Small intestine (tissue), 7 donors: ENCODE data around the gene FYCO1. TPM values are rescaled to one million over a fixed set of nuclear protein-coding genes. Genes with fewer than 3 reads are reported as not detected.

ENCODE experiments used
- DNase-seq, 2 donors: peaks; one replicate each; pipeline versions ENCODE4 v3.0.0 to v3.0.0-alpha.2; 2013
- FAIRE-seq: peaks from 2 replicates; lab custom pipeline; 2012; peaks lifted over from hg19 to GRCh38; lab: Jason Lieb, UNC
- H3K27ac ChIP-seq, 3 donors: one replicate each; pipeline ENCODE4 v1.5.1; 2013; ENCODE audit warnings: low read length in 2 of 3, mild to moderate bottlenecking in 2 of 3, control low read depth in 1 of 3, inconsistent platforms in 1 of 3, low read depth in 1 of 3, moderate library complexity in 1 of 3
- H3K27me3 ChIP-seq, 3 donors: one replicate each; pipeline ENCODE4 v1.6.1; 2013; ENCODE audit warnings: low read length in 3 of 3, inconsistent platforms in 1 of 3; ENCODE audit not compliant: control insufficient read depth in 3 of 3, insufficient read depth in 3 of 3
- H3K36me3 ChIP-seq, 3 donors: one replicate each; pipeline ENCODE4 v1.6.1; 2013; ENCODE audit warnings: low read length in 3 of 3, inconsistent platforms in 1 of 3, low read depth in 1 of 3, mild to moderate bottlenecking in 1 of 3, moderate library complexity in 1 of 3; ENCODE audit not compliant: control insufficient read depth in 3 of 3, insufficient read depth in 2 of 3
- H3K4me1 ChIP-seq, 3 donors: one replicate each; pipeline ENCODE4 v1.6.1; 2013; ENCODE audit warnings: low read length in 2 of 3, inconsistent platforms in 1 of 3, low read depth in 1 of 3, mild to moderate bottlenecking in 1 of 3, moderate library complexity in 1 of 3; ENCODE audit not compliant: control insufficient read depth in 3 of 3, insufficient read depth in 2 of 3
- H3K4me3 ChIP-seq, 3 donors: one replicate each; pipeline ENCODE4 v1.5.1; 2013; ENCODE audit warnings: low read length in 3 of 3, control low read depth in 1 of 3, inconsistent platforms in 1 of 3, low read depth in 1 of 3, mild to moderate bottlenecking in 1 of 3, moderate library complexity in 1 of 3
- H3K9me3 ChIP-seq, 2 donors: one replicate each; pipeline ENCODE4 v1.6.1; 2013; ENCODE audit warnings: low read depth in 1 of 2, low read length in 1 of 2; ENCODE audit not compliant: control insufficient read depth in 2 of 2, insufficient read depth in 1 of 2
- WGBS, 3 donors: extraction: QIAGEN DNeasy Blood & Tissue Kit; methylation state at CpG; one replicate each; pipeline ENCODE4 v1.1.7; 2013; 5-methylcytosine and 5-hydroxymethylcytosine counted together
- polyA plus RNA-seq, 4 donors: library from polyadenylated mRNA; stranded (reverse) in 3 of 4; unstranded in 1 of 4; fragments of 200-250 nt in 3 of 4; fragments of 120-200 nt in 1 of 4; gene quantifications; one replicate each; pipeline versions ENCODE4 v1.2.1 to v1.2.3, GENCODE V29; 2013
- donor health status: healthy with polysubstance abuse.
- donor health status: control.
- donor health status: control.
- donor health status: Bipolar disorder and iron deficiency.
- donor health status: healthy.

The FYCO1 gene
- polyA plus RNA-seq, 4 donors, result 6.5 to 21.1 (median 9.0) TPM

DNA sequence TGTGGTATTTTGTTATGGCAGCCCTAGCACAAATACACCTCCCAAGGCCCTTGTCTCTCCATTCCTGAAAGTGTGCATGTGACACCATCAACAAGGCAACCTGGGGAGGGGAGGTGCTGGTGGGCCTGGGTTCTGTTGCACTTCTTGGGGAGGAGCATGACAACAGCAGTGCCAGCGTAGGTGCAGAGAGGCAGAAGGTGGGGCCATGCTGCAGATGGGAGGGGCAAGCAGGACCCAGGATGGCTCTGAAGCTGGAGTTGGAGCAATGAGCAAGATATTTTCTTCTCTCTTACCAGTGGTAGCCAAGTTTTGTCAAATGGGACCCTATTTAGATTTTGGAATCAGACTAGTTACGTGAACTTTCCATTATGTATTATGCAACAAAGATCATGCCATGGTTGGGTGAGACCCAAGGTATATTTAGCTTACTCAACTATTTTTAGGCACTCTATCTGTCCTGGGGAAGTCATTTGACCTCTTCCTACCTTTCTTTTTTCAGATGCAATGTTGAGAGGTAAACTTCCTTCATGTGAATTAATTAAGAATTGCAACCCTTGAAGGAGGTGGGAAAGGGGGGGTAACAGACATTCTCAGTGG, 3.4 kb downstream of the FYCO1 start:
- 70 to 93% (median 82%) methylated on average over 2 of the region's 2 CpGs for WGBS, 3 donors
- Histone ChIP-seq H3K9me3 (no peaks in the 10 kb centered on the region), H3K4me3 (no peak overlapping the region), H3K27ac (peak overlapping the region in 1 of 3 donors; percentile 72), H3K27me3 (no peaks in the 10 kb centered on the region), H3K4me1 (peaks cover 15 to 24% (median 23%) of the 10 kb centered on the region in 3 donors), H3K36me3 (peaks cover 0 to 2% (median 2%) of the 10 kb centered on the region in 3 donors)
- DNase-seq (no peak), FAIRE-seq (no peak)

- Histone ChIP-seq H3K9me3 (no peaks in the 10 kb centered on the region), H3K36me3 (peaks cover 0 to 2% (median 2%) of the 10 kb centered on the region in 3 donors), H3K4me1 (peaks cover 20 to 30% (median 28%) of the 10 kb centered on the region in 3 donors), H3K4me3 (no peak overlapping the region), H3K27me3 (no peaks in the 10 kb centered on the region), H3K27ac (peak overlapping the region in 2 of 3 donors; percentile 17 to 43)
- DNase-seq (no peak), FAIRE-seq (no peak)
- WGBS, 3 donors, result 75 to 78% (median 78%) methylated on average over 6 of the region's 6 CpGs
Observed at GRCh38 chr3:45991341-45991740, 4.3 kb downstream of the FYCO1 start.

DNA sequence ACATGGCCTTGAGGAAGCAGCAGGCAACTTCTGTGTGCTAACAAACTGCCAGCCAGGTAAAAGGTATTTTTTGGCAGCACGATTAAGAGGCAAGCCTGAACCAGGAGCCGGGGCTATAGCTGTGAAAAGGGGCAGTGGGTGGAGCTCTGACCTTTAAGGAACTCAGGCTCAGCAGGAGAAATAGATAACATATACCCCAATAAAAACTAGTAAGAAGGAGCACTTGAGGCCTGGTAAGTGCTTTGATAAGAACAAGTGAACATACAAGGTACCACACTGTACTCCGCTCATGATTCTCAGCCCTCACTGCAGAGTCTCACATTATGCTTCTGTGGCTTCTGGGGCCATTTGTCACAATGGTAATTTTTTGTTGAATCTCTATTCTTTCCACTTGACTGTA, 5.4 kb downstream of the FYCO1 start:
- 39 to 90% (median 51%) methylated on average over 3 of the region's 3 CpGs for WGBS, 3 donors
- Histone ChIP-seq H3K36me3 (peaks cover 0 to 6% (median 2%) of the 10 kb centered on the region in 3 donors), H3K9me3 (no peaks in the 10 kb centered on the region), H3K4me3 (no peak overlapping the region), H3K27ac (no peak overlapping the region), H3K27me3 (no peaks in the 10 kb centered on the region), H3K4me1 (peaks cover 23 to 39% (median 26%) of the 10 kb centered on the region in 3 donors)
- DNase-seq (no peak), FAIRE-seq (no peak)

GRCh38 chr3:45988804-45989203, 6.8 kb downstream of the FYCO1 start:
- DNase-seq, result no peak
- H3K4me1 ChIP-seq, result peaks cover 25 to 45% (median 27%) of the 10 kb centered on the region in 3 donors
- 72 to 78% (median 75%) methylated on average over 2 of the region's 2 CpGs for WGBS, 3 donors

GRCh38 chr3:45988362-45988761, 7.3 kb downstream of the FYCO1 start:
- no peaks in the 10 kb centered on the region for H3K27me3 ChIP-seq
- no peak overlapping the region for H3K4me3 ChIP-seq
- peaks cover 23 to 48% (median 27%) of the 10 kb centered on the region in 3 donors for H3K4me1 ChIP-seq
- H3K36me3 ChIP-seq, result peaks cover 5 to 17% (median 8%) of the 10 kb centered on the region in 3 donors
- 82 to 91% (median 89%) methylated on average over 4 of the region's 4 CpGs for WGBS, 3 donors
- H3K9me3 ChIP-seq, result no peaks in the 10 kb centered on the region
- DNase-seq, result peak in 1 of 2 donors; percentile 54
- peak overlapping the region; percentile 17 to 67 (median 17) for H3K27ac ChIP-seq
- no peak for FAIRE-seq

More at GRCh38 chr3:45988804-45989203, 6.8 kb downstream of the FYCO1 start:
- H3K27ac ChIP-seq, result peak overlapping the region in 1 of 3 donors; percentile 10
- peaks cover 4 to 13% (median 5%) of the 10 kb centered on the region in 3 donors for H3K36me3 ChIP-seq
- no peak for FAIRE-seq
- no peaks in the 10 kb centered on the region for H3K27me3 ChIP-seq
- no peak overlapping the region for H3K4me3 ChIP-seq
- no peaks in the 10 kb centered on the region for H3K9me3 ChIP-seq

DNA sequence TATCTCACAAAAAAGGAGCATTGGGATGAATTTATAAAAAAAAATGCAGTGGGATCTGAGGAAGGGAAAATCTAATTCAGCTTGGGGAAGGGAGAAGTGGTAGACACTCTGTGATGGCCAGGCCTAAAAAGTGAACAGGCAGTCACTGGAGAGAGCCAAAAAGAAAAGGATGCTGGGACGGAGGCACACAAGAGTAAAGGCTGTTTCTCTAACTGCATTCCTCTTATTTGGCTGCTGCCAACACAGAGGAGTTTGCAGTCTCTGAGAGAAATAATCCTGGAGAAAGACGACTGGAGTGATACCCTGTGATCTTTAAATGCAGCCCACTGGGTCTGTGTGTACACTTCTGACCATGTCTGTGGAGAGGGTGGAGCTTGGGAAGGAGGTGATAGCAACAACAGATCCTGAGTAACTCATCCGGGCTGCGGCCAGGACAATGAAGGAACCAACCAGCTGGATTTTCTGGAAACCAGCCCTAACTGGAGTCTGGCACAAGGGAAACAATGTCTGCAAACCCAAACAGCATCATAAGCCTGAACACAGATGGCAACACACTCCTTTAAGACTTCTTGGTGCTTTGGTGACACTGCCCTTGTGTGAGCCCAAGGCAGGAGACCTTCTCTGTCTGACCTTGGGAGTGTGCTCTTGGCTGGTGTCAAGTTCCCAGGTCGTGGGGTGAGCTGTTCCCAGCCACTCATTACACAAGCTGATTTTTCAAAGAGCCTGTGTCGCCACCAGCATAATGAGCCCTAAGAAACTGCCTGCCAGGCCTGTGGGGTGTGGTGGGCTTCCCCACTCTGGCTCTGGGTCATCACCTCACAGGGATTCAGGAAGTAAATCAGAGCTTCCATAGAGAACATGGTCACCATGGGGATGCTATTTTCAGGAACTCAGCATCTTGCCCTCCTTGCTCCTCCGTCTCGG, 8.0 kb downstream of the FYCO1 start:
- H3K4me3 ChIP-seq, result no peak overlapping the region
- peaks cover 5 to 24% (median 8%) of the 10 kb centered on the region in 3 donors for H3K36me3 ChIP-seq
- no peaks in the 10 kb centered on the region for H3K27me3 ChIP-seq
- peaks cover 19 to 50% (median 27%) of the 10 kb centered on the region in 3 donors for H3K4me1 ChIP-seq
- H3K27ac ChIP-seq, result peak overlapping the region; percentile 17 to 67 (median 17)
- WGBS, 3 donors, result 59 to 72% (median 60%) methylated on average over 8 of the region's 8 CpGs
- FAIRE-seq (no peak), DNase-seq (no peak)
- no peaks in the 10 kb centered on the region for H3K9me3 ChIP-seq

DNA sequence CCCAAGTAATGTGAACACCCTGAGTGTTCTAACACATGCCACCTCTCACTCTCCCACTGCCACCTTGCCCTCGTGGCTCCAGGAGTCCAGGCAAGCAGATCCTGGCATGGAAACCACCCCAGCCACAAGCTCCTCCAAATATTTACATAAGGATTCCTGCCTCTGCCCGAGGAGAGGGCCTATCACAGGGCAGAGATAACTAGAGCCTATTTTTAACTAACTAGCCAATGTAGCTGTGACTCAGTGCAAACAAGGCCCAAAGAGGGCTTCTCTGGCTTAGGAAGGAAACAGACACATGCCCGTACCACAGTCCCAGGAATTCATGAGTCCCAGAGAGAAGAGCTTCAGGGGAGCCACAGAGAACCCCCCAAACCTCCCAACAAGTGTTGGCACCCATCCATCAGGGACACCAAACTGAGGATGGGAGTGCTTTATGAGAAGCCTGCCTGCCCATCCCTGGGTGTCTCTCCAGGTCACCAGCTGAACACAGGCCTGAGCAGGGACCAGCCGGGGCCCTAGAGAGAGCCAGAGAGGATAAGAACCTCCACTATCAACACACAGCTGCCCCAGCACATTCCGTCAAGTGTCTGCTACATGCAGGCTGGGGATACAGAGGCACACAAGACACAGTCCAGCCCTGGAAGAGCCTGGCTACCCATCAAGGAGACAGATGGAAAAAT, 9.2 kb downstream of the FYCO1 start:
- Histone ChIP-seq H3K27ac (peak overlapping the region; percentile 16 to 59 (median 51)), H3K4me1 (peaks cover 15 to 50% (median 25%) of the 10 kb centered on the region in 3 donors), H3K4me3 (no peak overlapping the region), H3K9me3 (no peaks in the 10 kb centered on the region), H3K36me3 (peaks cover 4 to 25% (median 13%) of the 10 kb centered on the region in 3 donors), H3K27me3 (no peaks in the 10 kb centered on the region)
- peak; percentile 28 to 70 for DNase-seq
- FAIRE-seq, result no peak
- 32 to 60% (median 46%) methylated on average over 5 of the region's 5 CpGs for WGBS, 3 donors
